ELR (cell line): Measurements from ENCODE around the gene AADAC.
A peak's percentile ranks its signal among the peaks of the same experiment; 100 is the strongest.
"Not testable (repeated sequence)": the region's sequence is repeated elsewhere in the genome, so short reads cannot be mapped to it uniquely, and the experiment has no call there.

ENCODE experiments used
- DNase-seq: peaks from one replicate; pipeline ENCODE4 v3.0.0-alpha.2; 2015; ENCODE audit warnings: low read depth

The AADAC gene

GRCh38 chr3:151856118-151856517 lies 42.2 kb downstream of the AADAC start:
- no peak for DNase-seq

- DNase-seq: no peak
Measured at GRCh38 chr3:151856641-151857040, 42.7 kb downstream of the AADAC start.

- no peak for DNase-seq
Measured at GRCh38 chr3:151859233-151859673, 45.3 kb downstream of the AADAC start.

- DNase-seq: no peak
Measured at GRCh38 chr3:151859905-151860304, 46.0 kb downstream of the AADAC start.

- DNase-seq: peak; percentile 56
Measured at GRCh38 chr3:151863611-151864010, 49.7 kb downstream of the AADAC start.

- DNase-seq: peak; percentile 93
Measured at GRCh38 chr3:151864423-151865101, 50.6 kb downstream of the AADAC start.

GRCh38 chr3:151866711-151867410 lies 52.9 kb downstream of the AADAC start:
- DNase-seq: no peak

- DNase-seq: no peak
Measured at GRCh38 chr3:151867666-151868065, 53.8 kb downstream of the AADAC start.

- no peak for DNase-seq
Measured at GRCh38 chr3:151869181-151869580, 55.3 kb downstream of the AADAC start.

- peak; percentile 20 for DNase-seq
Measured at GRCh38 chr3:151871639-151872468, 57.9 kb downstream of the AADAC start.

GRCh38 chr3:151873398-151873797 lies 59.5 kb downstream of the AADAC start, which contains the start of gene SUCNR1:
SUCNR1 (plus strand) TSS chr3:151873643; CDS start chr3:151879893, 6,250 bp downstream.
- DNase-seq: no peak

GRCh38 chr3:151874079-151874478 lies 60.2 kb downstream of the AADAC start:
- DNase-seq: not testable (repeated sequence)

- DNase-seq: no peak
Measured at GRCh38 chr3:151875759-151876158, 61.8 kb downstream of the AADAC start.

GRCh38 chr3:151877269-151877668 lies 63.4 kb downstream of the AADAC start:
- DNase-seq: no peak
